ENCODE results near the gene RNF207. TPM values are rescaled to one million over a fixed set of nuclear protein-coding genes. Genes with fewer than 3 reads are reported as not detected.

RNF207 gene
- total RNA-seq, 4 donors from 2014 or later: 3.6 to 8.4 (median 5.9) TPM

DNA sequence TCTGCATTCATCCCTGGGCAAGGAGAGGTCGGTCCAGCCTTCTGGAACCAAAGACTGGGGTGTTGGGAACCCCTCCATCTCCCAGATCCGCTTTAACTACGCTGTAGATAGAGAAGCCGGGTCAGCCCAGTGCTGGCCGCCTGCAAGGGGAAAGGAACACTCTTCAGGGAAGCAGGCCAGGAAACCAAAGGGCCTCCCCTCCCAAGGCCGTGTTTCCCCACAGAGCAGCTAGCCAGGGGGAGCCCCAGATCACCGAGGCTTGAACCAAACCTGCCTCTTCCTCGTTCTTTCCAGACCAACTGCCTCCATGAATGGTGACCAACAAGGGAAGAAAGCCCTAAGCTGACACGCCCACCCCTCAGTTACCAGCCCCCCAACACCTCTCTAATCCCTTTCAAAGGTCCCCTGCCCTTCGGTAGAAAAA is 24.6 kb upstream of the RNF207 start:
- TF ChIP-seq, protein P1, sequence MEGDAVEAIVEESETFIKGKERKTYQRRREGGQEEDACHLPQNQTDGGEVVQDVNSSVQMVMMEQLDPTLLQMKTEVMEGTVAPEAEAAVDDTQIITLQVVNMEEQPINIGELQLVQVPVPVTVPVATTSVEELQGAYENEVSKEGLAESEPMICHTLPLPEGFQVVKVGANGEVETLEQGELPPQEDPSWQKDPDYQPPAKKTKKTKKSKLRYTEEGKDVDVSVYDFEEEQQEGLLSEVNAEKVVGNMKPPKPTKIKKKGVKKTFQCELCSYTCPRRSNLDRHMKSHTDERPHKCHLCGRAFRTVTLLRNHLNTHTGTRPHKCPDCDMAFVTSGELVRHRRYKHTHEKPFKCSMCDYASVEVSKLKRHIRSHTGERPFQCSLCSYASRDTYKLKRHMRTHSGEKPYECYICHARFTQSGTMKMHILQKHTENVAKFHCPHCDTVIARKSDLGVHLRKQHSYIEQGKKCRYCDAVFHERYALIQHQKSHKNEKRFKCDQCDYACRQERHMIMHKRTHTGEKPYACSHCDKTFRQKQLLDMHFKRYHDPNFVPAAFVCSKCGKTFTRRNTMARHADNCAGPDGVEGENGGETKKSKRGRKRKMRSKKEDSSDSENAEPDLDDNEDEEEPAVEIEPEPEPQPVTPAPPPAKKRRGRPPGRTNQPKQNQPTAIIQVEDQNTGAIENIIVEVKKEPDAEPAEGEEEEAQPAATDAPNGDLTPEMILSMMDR (IDR thresholded peaks at IDR 0.05; ENCODE audit: low read depth): no peak

DNA sequence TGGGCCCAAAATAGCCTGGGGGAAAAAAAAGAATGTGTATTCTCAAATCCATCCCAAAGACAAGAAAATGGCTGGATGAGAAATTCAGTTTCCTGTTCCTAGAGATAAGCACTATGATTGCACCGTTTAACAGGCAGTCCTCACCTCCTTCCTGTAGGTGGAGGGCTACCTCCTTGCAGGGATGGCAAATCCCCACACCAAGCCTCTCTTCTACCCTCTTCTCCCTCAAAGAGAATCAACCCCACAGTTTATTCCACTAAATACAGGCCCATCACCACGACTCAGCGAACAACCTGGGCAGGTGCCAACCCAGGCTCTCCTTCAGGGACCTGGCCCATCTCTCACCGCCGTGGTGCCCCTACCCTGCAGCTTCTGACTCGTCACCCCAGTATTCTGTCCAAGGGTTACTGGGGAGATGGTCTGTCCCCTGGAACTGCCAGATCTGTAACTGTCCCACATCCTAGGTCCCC is 22.4 kb upstream of the RNF207 start:
- TF ChIP-seq, protein P1 (IDR thresholded peaks at IDR 0.05; ENCODE audit: low read depth): no peak

DNA sequence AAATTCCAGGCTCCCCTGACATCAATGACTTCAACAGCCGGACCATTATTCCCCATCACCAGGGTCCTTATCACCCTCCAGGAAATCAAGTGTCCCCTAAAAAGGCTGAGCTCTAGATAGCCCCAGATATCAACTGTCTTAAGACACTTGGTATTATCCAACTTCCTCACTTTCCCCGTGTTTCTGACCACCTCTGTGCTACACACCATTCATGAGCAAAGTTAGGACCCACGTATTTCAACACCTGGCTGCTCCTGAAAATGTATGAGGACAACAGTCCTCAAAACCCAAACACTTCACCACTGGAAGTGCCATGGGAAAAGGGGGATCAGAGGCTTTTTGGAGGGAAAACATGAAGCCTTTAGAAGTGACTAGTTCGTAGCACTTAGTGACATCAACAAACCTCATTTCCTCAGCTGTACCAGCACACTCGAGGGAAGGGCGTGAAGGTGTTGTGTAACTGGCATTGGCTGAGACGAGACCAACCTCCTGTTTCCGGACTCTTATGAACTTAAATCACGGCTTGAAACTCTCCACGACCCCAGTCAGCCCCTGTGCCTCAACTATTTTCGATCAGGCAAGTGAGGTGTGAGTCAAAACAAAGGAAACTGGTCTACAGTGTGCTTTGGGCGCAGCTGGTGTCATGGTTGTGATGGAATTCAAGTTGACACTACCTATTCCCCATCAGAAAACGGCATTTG is 21.7 kb upstream of the RNF207 start:
- TF ChIP-seq, protein P1 (IDR thresholded peaks at IDR 0.05; ENCODE audit: low read depth): no peak

DNA sequence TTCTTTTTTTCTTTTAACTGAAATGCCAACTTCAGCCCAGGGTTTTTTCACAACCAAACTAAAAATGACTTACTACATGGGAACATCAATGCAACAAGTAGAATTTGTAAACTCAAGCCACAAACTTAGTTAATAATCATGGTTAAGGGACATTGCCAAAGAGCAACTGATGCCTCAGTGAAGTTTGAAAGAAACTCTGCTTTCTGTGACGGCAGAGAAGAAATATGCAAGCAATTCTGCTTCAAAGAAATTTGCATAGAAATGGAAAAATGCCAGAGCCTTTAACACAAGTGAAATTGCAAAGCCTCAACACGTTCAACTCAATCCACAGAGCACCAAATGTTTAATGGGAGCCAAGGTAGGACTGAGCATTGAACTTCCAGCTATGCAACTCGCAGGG is 20.8 kb upstream of the RNF207 start:
- TF ChIP-seq, protein P1 (IDR thresholded peaks at IDR 0.05; ENCODE audit: low read depth): no peak

DNA sequence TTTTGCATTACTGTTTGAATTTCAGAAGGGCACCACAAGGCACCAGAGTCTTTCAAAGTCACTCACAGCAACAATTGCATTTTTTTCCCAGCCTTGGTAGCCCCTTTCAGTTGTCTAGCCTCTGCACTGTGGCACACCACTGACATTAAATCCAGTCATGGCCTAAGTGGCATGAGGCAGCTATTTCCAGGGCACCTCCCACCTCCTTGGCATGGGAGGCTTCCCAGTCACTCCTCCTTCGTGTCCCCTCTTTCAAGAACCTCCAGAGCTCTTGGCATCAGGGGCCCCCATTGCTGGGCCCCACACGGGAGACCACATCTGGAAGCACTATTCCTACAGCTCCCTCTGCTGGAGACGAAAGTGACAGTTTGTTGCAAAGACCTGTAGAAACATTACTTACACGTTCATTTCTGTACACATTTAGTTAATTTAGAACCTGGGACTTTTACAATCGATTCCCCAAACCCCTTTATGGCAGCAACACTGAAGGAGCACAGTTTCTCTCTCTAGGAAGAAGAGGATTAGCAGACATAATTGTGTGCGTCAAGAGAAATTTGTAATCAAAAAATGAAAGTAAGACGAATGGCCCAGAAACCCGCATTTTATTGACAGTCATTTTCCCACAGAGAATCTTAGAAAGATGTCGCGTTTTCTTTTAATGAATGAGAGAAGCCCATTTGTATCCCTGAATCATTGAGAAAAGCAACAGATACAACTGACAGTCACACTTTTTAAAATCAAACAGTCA is 20.1 kb upstream of the RNF207 start:
- TF ChIP-seq, protein P1 (IDR thresholded peaks at IDR 0.05; ENCODE audit: low read depth): no peak

DNA sequence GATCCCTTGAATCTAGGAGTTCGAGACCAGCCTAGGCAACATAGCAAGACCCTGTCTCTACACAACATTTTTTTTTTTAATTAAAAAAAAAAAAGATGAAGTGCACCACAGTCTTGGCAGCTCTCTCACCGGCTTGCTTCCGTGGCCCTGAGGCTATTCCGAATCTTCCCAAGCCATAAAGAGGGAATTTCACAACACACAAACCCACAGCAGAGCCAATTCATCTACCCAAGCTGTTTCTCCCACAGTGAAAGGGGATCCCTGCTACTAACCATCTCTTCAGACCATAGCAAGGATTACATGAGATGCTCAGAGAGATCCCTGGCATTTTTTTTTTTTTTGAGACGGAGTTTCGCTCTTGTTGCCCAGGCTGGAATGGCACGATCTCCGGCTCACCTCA is 17.5 kb upstream of the RNF207 start:
- TF ChIP-seq, protein P1 (IDR thresholded peaks at IDR 0.05; ENCODE audit: low read depth): no peak

DNA sequence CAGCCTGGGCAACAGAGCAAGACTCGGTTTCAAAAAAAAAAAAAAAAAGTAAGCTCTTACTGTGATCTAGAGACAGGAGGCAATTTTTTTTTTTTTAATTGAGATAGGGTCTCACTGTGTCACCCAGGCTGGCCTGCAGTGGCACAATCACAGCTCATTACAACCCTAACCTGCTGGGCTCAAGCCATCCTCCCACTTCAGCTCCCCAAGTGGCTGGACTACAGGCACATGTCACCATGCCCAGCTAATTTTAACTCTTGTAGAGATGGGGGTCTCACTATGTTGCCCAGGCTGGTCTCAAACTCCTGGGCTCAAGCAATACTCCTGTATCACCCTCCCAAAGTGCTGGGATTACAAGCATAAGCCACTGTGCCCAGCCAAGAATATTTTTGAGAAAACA is 14.0 kb upstream of the RNF207 start:
- TF ChIP-seq, protein P1 (IDR thresholded peaks at IDR 0.05; ENCODE audit: low read depth): no peak
